Raji (cell line): Measurements from ENCODE around the gene GLYR1.

Experiments used
- POLR2A ChIP-seq: IDR thresholded peaks from 2 replicates; pipeline ENCODE4 v1.6.1; 2011; ENCODE audit warnings: low read depth, low read length, control low read depth; ENCODE audit not compliant: insufficient read depth

Gene GLYR1

DNA sequence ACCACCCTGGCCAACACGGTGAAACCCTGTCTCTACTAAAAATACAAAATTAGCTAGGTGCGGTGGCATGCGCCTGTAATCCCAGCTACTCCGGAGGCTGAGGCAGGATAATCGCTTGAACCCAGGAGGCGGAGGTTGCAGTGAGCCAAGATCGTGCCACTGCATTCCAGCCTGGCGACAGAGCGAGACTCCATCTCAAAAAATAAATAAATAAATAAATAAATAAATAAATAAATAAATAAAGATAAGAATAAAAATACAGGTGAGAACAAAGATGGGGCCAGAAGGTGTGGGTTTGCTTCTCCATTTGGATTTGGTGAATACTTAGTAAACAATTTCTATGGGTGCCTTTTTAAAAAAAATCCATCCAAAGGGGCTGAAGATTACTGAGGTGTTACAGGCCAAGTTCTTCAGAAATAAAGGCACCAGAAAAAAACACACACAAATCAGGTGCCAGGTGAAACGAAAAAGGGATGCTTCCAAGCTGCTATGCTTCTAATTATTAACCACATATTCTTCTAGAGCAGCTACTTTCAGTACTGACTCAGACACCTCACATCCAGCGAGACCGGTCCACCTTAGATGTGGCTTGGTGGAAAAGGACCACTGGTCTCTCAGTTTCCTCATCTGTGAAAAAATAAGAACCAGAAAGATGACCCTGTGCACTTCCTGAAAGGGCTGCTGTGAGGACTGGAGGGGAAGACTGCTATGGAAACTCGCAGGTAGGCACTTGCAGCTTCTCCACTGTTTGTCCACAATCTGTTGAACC is 9.2 kb downstream of the GLYR1 start:
- TF ChIP-seq POLR2A: no peak

GRCh38 chr16:4836727-4837126 is 10.4 kb downstream of the GLYR1 start:
- no peak for TF ChIP-seq POLR2A

DNA sequence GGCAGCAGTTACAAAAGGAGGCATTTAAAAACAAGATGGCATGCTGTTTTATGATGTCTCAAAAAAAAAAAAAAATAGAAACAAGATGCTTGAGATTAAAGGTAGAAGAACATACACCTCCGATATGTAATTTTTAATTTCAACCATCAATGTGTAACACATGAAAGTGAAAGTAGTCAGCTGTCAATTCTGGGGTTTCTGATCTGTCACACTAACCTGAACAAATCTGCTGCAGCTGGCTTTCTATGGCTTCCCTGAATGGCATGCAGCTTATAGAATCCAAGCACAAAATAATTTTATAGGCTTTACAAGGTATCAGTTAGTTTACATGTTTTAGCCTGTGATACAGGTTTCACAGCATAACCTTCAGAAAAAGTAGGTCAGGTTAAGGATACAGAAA is 13.5 kb downstream of the GLYR1 start:
- TF ChIP-seq POLR2A: no peak

DNA sequence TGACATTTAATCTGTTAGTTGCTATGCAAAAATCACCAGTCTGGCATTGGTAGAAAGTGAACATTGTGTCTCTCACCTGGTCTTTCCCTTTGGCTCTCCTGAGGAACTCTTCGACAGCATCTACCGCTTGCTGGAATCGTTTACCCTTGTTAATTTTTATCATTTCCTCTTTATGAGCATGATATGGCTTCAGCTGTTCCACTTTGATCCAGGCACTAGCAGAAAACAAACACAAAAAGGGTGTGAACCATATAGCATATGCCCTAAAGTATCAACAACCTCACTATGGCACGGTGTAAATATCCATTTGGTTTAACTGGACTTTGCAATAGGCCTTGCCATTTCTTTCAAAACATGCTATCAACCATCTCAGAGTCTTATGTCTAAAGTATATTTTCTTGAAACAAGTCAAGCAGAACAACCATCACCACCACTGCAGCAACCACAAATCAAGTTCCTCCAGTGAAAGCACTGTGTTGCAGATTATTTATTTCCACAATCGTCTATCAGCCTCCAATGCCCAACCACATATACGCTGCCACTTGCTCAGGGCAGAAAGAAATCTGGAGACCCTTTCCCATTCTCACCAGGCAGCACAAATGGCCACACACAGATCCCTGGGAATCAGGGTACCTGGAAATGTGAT is 14.3 kb downstream of the GLYR1 start:
- no peak for TF ChIP-seq POLR2A

DNA sequence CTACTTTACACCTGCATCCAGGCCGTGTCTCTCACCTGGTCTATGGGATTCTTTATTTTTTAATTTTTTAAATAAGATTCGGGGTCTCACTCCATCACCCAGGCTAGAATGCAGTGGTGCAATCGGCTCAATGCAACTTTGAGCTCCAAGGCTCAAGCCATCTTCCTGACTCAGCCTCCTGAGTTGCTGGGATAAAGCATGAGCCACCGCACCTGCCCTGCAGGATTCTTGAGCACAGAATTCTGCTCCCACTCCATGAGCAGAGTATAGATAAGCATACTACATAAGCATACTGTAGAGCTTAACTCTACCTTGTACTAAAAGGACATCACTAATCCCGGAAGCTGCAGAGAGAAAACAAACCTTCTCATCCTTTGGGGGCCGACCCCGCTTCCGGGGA is 15.5 kb downstream of the GLYR1 start:
- TF ChIP-seq POLR2A: no peak

- TF ChIP-seq POLR2A: no peak
Measured at GRCh38 chr16:4830408-4830807, 16.7 kb downstream of the GLYR1 start.

DNA sequence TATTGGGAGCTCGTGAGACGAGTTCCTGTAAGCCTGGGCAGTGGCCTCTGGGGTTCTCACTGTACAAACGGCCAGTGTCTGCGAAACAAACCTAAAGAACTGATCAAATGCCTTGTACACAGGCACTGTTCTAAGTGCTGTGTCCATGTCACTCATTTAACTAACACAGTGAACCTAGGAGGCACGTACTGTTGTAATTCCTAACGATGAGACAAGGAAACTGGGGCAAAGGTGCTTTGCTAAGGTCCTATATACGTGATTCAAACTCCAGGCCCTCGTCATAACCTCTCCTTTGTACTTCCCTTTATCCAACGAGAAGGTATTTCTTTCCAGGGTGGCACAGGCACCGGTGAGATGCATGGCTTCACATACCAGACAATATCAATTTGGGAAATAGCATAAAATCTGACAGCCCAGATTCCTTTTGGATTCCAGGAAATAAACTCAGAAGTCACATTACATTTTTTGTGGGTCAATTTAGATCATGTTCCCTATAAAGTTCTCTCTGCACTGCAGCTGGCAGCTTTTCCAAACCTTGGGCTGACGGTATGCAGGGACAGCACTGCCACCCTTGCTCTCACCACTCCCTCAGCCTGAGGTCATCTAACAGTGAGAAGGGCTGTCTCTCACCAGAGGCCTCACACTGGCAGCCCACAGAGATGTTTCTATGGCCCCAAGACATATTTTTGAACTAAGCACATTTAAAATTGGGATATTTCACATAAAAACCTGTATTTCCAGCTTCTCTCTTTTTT is 18.3 kb downstream of the GLYR1 start:
- no peak for TF ChIP-seq POLR2A

- TF ChIP-seq POLR2A: no peak
Measured at GRCh38 chr16:4826980-4827379, 20.1 kb downstream of the GLYR1 start.

DNA sequence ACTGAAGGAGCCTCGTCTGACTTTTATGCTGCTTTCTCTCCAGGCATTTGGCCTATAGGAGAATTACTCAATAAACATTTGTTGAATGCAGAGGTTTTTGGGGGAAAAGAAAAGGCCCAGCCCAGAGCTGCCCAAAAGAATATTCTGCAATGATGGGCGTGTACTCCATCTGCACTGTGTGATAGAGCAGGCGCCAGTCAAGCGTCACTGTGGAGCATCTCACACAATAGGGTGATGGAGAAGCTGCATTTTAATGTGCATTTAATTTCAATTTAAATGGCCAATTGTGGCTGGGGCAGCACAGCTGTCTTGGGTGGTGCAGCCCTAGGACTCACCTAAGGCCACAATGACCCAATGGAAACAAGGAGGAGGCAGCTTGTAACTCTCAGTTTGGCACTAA is 20.6 kb downstream of the GLYR1 start:
- TF ChIP-seq POLR2A: no peak

GRCh38 chr16:4825196-4825595 is 21.9 kb downstream of the GLYR1 start:
- no peak for TF ChIP-seq POLR2A

GRCh38 chr16:4820652-4821051 is 26.4 kb downstream of the GLYR1 start:
- no peak for TF ChIP-seq POLR2A

GRCh38 chr16:4814542-4815173 is 32.4 kb downstream of the GLYR1 start:
- TF ChIP-seq POLR2A: no peak

DNA sequence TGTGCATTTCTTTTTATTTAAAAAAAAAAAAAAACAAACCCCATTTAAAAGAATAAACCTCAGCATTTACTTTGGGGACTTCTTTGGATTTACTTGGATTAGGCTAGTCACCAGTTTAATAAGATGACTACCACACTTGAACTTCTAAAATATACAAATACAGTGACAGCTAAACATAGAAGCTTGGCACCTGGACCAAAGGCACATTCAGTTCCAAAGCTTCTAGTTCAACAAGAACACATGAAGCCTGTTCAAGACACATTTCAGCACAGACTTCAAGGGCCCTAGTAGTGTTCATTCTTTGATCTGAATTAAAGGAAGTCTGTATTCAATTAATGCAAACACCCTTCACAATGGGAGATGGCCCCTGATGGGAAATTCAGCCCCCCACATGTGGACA is 33.0 kb downstream of the GLYR1 start:
- no peak for TF ChIP-seq POLR2A

- no peak for TF ChIP-seq POLR2A
Measured at GRCh38 chr16:4813251-4814003, 33.7 kb downstream of the GLYR1 start.

- TF ChIP-seq POLR2A: no peak
Measured at GRCh38 chr16:4811773-4812172, 35.3 kb downstream of the GLYR1 start.
